OCI-LY3 (cell line): ENCODE measurements around the gene CHCHD10.
A peak's percentile ranks its signal among the peaks of the same experiment; 100 is the strongest.
"Not testable (repeated sequence)": the region's sequence is repeated elsewhere in the genome, so short reads cannot be mapped to it uniquely, and the experiment has no call there.

ENCODE experiments used
- H2AFZ ChIP-seq: fragments of 200-600, 300-600 bp; shearing (Covaris generic); 2 replicates; pipeline ENCODE4 v1.6.0; 2014; ENCODE audit warnings: antibody characterized with exemption, low read depth, low read length
- H3K27ac ChIP-seq: fragments of 200-600, 300-600 bp; sonication (generic); 2 replicates; pipeline ENCODE4 v1.5.1; 2014; ENCODE audit warnings: mild to moderate bottlenecking, low read length, moderate library complexity, mixed read lengths
- H3K27me3 ChIP-seq: fragments of 200-600, 300-600 bp; sonication (generic); 2 replicates; pipeline ENCODE4 v1.6.1; 2014; ENCODE audit warnings: low read depth, low read length, mixed read lengths
- H3K36me3 ChIP-seq: fragments of 200-600, 300-600 bp; sonication (generic); replicated peaks from 2 replicates; pipeline ENCODE3; 2014; ENCODE audit warnings: low read depth, low read length, mixed read lengths
- H3K4me1 ChIP-seq: fragments of 300-600, 200-600 bp; sonication (generic); 2 replicates; pipeline ENCODE4 v1.6.1; 2014; ENCODE audit warnings: low read length, mixed read lengths
- H3K4me2 ChIP-seq: fragments of 200-600, 300-600 bp; sonication (generic); 2 replicates; pipeline ENCODE4 v1.6.1; 2014; ENCODE audit warnings: low read length, mixed read lengths
- H3K4me3 ChIP-seq: fragments of 300-600, 200-600 bp; sonication (generic); 2 replicates; pipeline ENCODE4 v1.5.1; 2014; ENCODE audit warnings: antibody characterized with exemption, mild to moderate bottlenecking, low read length, moderate library complexity
- H3K79me2 ChIP-seq: fragments of 300-600, 200-600 bp; shearing (Covaris generic); 2 replicates; pipeline ENCODE4 v1.6.1; 2014; ENCODE audit warnings: mild to moderate bottlenecking, low read length, mixed read lengths
- H3K9ac ChIP-seq: fragments of 300-600, 200-600 bp; shearing (Covaris generic); 2 replicates; pipeline ENCODE4 v1.6.0; 2014; ENCODE audit warnings: mild to moderate bottlenecking, low read length, moderate library complexity
- H3K9me3 ChIP-seq: fragments of 200-600, 300-600 bp; shearing (Covaris generic); 2 replicates; pipeline ENCODE4 v1.6.1; 2014; ENCODE audit warnings: low read length, mixed read lengths; ENCODE audit not compliant: insufficient read depth
- H4K20me1 ChIP-seq: fragments of 200-600, 300-600 bp; sonication (generic); 2 replicates; pipeline ENCODE4 v1.6.1; 2016; ENCODE audit warnings: low read length, mixed read lengths; ENCODE audit not compliant: insufficient read depth
- CTCF ChIP-seq: fragments of 200-600, 300-600 bp; sonication (generic); IDR thresholded peaks from 2 replicates; pipeline ENCODE4 v1.5.1; 2014; ENCODE audit warnings: antibody characterized with exemption, low read length, low read depth
- EZH2phosphoT487 ChIP-seq: fragments of 200-600 bp; shearing (Covaris generic); IDR thresholded peaks from 2 replicates; pipeline ENCODE4 v1.6.1; 2018; ENCODE audit warnings: antibody characterized with exemption, mixed run types, low read depth

Gene CHCHD10

GRCh38 chr22:23744001-23744400 lies 23.8 kb downstream of the CHCHD10 start:
- H3K4me1 ChIP-seq = peaks cover 14% of the 10 kb centered on the region
- H4K20me1 ChIP-seq = no peaks in the 10 kb centered on the region
- H3K9me3 ChIP-seq = no peaks in the 10 kb centered on the region
- no peak overlapping the region for H2AFZ ChIP-seq
- H3K27ac ChIP-seq = no peak overlapping the region
- TF ChIP-seq EZH2phosphoT487 (no peak), CTCF (no peak)
- no peaks in the 10 kb centered on the region for H3K27me3 ChIP-seq
- H3K9ac ChIP-seq = no peak overlapping the region
- H3K36me3 ChIP-seq = peaks cover 7% of the 10 kb centered on the region
- H3K4me3 ChIP-seq = no peak overlapping the region
- no peaks in the 10 kb centered on the region for H3K79me2 ChIP-seq
- no peak overlapping the region for H3K4me2 ChIP-seq

- TF ChIP-seq EZH2phosphoT487 (no peak), CTCF (no peak)
- Histone ChIP-seq H4K20me1 (no peaks in the 10 kb centered on the region), H3K36me3 (peaks cover 7% of the 10 kb centered on the region), H3K9ac (no peak overlapping the region), H2AFZ (no peak overlapping the region), H3K27me3 (no peaks in the 10 kb centered on the region), H3K79me2 (no peaks in the 10 kb centered on the region), H3K4me2 (no peak overlapping the region), H3K27ac (no peak overlapping the region), H3K4me3 (no peak overlapping the region), H3K4me1 (peaks cover 13% of the 10 kb centered on the region), H3K9me3 (no peaks in the 10 kb centered on the region)
Measured at GRCh38 chr22:23743303-23743705, 24.5 kb downstream of the CHCHD10 start.

GRCh38 chr22:23742505-23743264 lies 25.1 kb downstream of the CHCHD10 start:
- no peak overlapping the region for H3K27ac ChIP-seq
- no peak overlapping the region for H2AFZ ChIP-seq
- H3K4me1 ChIP-seq = peaks cover 7% of the 10 kb centered on the region
- no peaks in the 10 kb centered on the region for H4K20me1 ChIP-seq
- no peaks in the 10 kb centered on the region for H3K79me2 ChIP-seq
- no peak for TF ChIP-seq EZH2phosphoT487
- TF ChIP-seq CTCF = no peak
- H3K9ac ChIP-seq = no peak overlapping the region
- no peak overlapping the region for H3K4me2 ChIP-seq
- H3K9me3 ChIP-seq = no peaks in the 10 kb centered on the region
- H3K4me3 ChIP-seq = no peak overlapping the region
- H3K27me3 ChIP-seq = no peaks in the 10 kb centered on the region
- H3K36me3 ChIP-seq = peaks cover 7% of the 10 kb centered on the region

GRCh38 chr22:23737696-23738095 lies 30.1 kb downstream of the CHCHD10 start:
- Histone ChIP-seq H3K79me2 (no peaks in the 10 kb centered on the region), H3K27ac (no peak overlapping the region), H3K4me2 (no peak overlapping the region), H4K20me1 (no peaks in the 10 kb centered on the region), H2AFZ (no peak overlapping the region), H3K9ac (no peak overlapping the region), H3K9me3 (no peaks in the 10 kb centered on the region), H3K4me3 (no peak overlapping the region), H3K36me3 (no peaks in the 10 kb centered on the region), H3K4me1 (no peaks in the 10 kb centered on the region), H3K27me3 (no peaks in the 10 kb centered on the region)
- no peak for TF ChIP-seq CTCF
- no peak for TF ChIP-seq EZH2phosphoT487

- not testable (repeated sequence) for H3K36me3 ChIP-seq, H3K4me3 ChIP-seq, H3K27me3 ChIP-seq, H3K79me2 ChIP-seq, H3K27ac ChIP-seq, H3K9ac ChIP-seq, H3K9me3 ChIP-seq, H4K20me1 ChIP-seq, H2AFZ ChIP-seq
- Histone ChIP-seq H3K4me2 (peak overlapping the region; percentile 5; the same call in 1 of the 2 replicates), H3K4me1 (peaks cover 10% of the 10 kb centered on the region)
Measured at GRCh38 chr22:23728108-23728507, 39.7 kb downstream of the CHCHD10 start.
